ENCODE data around the gene INHBA.

INHBA gene
- long read RNA-seq, result 0 reads

GRCh38 chr7:41702635-41703371, at the start of gene INHBA:
Gene INHBA (minus strand): TSS chr7:41703090. CDS start chr7:41700374, 2,716 bp downstream.
- DNase-seq (ENCODE audit: low read depth in 1 of 2, low spot score in 1 of 2), result no peak
- no peak for TF ChIP-seq CTCF (IDR thresholded peaks at IDR 0.05; ENCODE audit: insufficient read depth, low read length)
- no peak for TF ChIP-seq GABPA (IDR thresholded peaks at IDR 0.05; ENCODE audit: low read depth)
- no peak for TF ChIP-seq SPI1 (IDR thresholded peaks at IDR 0.05; ENCODE audit: borderline replicate concordance, low read depth)
- no peak for TF ChIP-seq POLR2AphosphoS5 (IDR thresholded peaks at IDR 0.05; ENCODE audit: low read depth)
- TF ChIP-seq REST (IDR thresholded peaks at IDR 0.05; ENCODE audit: insufficient replicate concordance, low read depth), result no peak
- no peak within 1 kb of the TSS for H3K27ac ChIP-seq (replicated peaks)
- H3K27me3 ChIP-seq (ENCODE audit: insufficient read depth, poor library complexity, severe bottlenecking), result peaks cover 36% of the 10 kb centered on the region
- no peak within 1 kb of the TSS for H3K4me3 ChIP-seq (replicated peaks; ENCODE audit: insufficient read depth, low read length)

GRCh38 chr7:41752615-41753014, 49.7 kb upstream of the INHBA start:
- no peak for DNase-seq (ENCODE audit: low read depth in 1 of 2, low spot score in 1 of 2)
- Histone ChIP-seq H3K27ac (replicated peaks) (no peak overlapping the region), H3K27me3 (ENCODE audit: insufficient read depth, poor library complexity, severe bottlenecking) (no peaks in the 10 kb centered on the region), H3K4me3 (replicated peaks; ENCODE audit: insufficient read depth, low read length) (no peak overlapping the region)
- TF ChIP-seq REST (IDR thresholded peaks at IDR 0.05; ENCODE audit: insufficient replicate concordance, low read depth), result no peak
- TF ChIP-seq SPI1 (IDR thresholded peaks at IDR 0.05; ENCODE audit: borderline replicate concordance, low read depth), result no peak
- no peak for TF ChIP-seq CTCF (IDR thresholded peaks at IDR 0.05; ENCODE audit: insufficient read depth, low read length)
- TF ChIP-seq POLR2AphosphoS5 (IDR thresholded peaks at IDR 0.05; ENCODE audit: low read depth), result no peak
- TF ChIP-seq GABPA (IDR thresholded peaks at IDR 0.05; ENCODE audit: low read depth), result no peak

- H3K27ac ChIP-seq (replicated peaks), result no peak overlapping the region
- no peak for DNase-seq (ENCODE audit: low read depth in 1 of 2, low spot score in 1 of 2)
- TF ChIP-seq SPI1 (IDR thresholded peaks at IDR 0.05; ENCODE audit: borderline replicate concordance, low read depth) (no peak), GABPA (IDR thresholded peaks at IDR 0.05; ENCODE audit: low read depth) (no peak), REST (IDR thresholded peaks at IDR 0.05; ENCODE audit: insufficient replicate concordance, low read depth) (no peak), CTCF (IDR thresholded peaks at IDR 0.05; ENCODE audit: insufficient read depth, low read length) (no peak), POLR2AphosphoS5 (IDR thresholded peaks at IDR 0.05; ENCODE audit: low read depth) (no peak)
- no peak overlapping the region for H3K4me3 ChIP-seq (replicated peaks; ENCODE audit: insufficient read depth, low read length)
- H3K27me3 ChIP-seq (ENCODE audit: insufficient read depth, poor library complexity, severe bottlenecking), result no peaks in the 10 kb centered on the region
These were observed 48.0 kb upstream of the INHBA start for GRCh38 chr7:41750661-41751540.

Data from HL-60 (cell line).